ENCODE data around the gene KLHL29.

KLHL29 gene

DNA sequence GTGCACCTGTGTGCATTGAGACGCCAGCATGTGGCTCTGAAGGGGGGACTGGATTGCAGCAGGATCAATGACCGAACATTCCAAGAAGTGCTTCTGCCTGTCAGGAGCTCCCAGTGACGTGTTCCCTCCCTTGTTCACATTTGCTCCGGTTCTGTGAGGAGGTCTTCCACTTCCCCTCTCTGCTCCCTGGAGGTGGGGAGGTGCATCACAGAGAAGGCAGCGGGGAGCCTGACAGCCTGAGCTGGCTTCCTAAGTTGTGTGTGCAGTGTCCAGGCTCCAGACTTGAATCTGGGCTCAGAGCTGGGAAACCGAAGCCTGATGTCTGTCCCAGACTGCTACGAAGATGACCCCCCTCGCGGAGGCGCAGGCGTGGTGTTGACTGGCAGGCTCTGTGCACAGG, 171.0 kb downstream of the KLHL29 start:
- TF ChIP-seq, protein P1, sequence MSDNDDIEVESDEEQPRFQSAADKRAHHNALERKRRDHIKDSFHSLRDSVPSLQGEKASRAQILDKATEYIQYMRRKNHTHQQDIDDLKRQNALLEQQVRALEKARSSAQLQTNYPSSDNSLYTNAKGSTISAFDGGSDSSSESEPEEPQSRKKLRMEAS (IDR thresholded peaks at IDR 0.05): no peak
- no peak for TF ChIP-seq NFIC (IDR thresholded peaks at IDR 0.05)
- TF ChIP-seq CREB1 (IDR thresholded peaks at IDR 0.05; ENCODE audit: low read depth): no peak
- TF ChIP-seq ZBTB7A (IDR thresholded peaks at IDR 0.05; ENCODE audit: low read depth): no peak
- no peak for TF ChIP-seq TAF1 (IDR thresholded peaks at IDR 0.05; ENCODE audit: low read depth)
- TF ChIP-seq, protein P2, sequence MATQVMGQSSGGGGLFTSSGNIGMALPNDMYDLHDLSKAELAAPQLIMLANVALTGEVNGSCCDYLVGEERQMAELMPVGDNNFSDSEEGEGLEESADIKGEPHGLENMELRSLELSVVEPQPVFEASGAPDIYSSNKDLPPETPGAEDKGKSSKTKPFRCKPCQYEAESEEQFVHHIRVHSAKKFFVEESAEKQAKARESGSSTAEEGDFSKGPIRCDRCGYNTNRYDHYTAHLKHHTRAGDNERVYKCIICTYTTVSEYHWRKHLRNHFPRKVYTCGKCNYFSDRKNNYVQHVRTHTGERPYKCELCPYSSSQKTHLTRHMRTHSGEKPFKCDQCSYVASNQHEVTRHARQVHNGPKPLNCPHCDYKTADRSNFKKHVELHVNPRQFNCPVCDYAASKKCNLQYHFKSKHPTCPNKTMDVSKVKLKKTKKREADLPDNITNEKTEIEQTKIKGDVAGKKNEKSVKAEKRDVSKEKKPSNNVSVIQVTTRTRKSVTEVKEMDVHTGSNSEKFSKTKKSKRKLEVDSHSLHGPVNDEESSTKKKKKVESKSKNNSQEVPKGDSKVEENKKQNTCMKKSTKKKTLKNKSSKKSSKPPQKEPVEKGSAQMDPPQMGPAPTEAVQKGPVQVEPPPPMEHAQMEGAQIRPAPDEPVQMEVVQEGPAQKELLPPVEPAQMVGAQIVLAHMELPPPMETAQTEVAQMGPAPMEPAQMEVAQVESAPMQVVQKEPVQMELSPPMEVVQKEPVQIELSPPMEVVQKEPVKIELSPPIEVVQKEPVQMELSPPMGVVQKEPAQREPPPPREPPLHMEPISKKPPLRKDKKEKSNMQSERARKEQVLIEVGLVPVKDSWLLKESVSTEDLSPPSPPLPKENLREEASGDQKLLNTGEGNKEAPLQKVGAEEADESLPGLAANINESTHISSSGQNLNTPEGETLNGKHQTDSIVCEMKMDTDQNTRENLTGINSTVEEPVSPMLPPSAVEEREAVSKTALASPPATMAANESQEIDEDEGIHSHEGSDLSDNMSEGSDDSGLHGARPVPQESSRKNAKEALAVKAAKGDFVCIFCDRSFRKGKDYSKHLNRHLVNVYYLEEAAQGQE (IDR thresholded peaks at IDR 0.05; ENCODE audit: low read depth): no peak
- TF ChIP-seq YY1 (IDR thresholded peaks at IDR 0.05; ENCODE audit: low read depth): no peak

DNA sequence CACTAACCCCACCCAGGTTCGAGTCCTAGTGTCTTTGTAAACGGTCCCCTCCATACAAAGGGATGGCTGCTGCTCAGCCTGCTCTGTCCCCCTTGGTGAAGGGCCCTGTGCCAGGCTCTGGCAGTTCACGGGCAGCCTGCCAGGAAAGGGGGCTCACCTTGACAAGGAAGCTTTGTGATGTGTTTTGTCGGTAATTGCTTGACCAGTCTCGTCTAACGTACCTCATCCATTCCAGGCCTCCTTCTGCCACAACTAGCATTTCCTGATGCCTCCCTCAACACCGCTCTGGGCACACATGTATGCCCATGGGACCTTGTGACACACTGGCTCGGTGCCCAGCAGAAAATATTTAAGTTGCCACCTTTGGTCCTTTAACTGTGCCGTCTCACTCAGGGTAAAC, 171.9 kb downstream of the KLHL29 start:
- TF ChIP-seq RAD21 (IDR thresholded peaks at IDR 0.05; ENCODE audit: low read depth) (no peak), TCF12 (IDR thresholded peaks at IDR 0.05; ENCODE audit: low read depth) (no peak), CREB1 (IDR thresholded peaks at IDR 0.05; ENCODE audit: low read depth) (no peak), FOXM1 (IDR thresholded peaks at IDR 0.05; ENCODE audit: borderline replicate concordance, low read depth) (no peak), NFIC (IDR thresholded peaks at IDR 0.05) (no peak), CEBPB (IDR thresholded peaks at IDR 0.05) (no peak), EP300 (IDR thresholded peaks at IDR 0.05; ENCODE audit: borderline replicate concordance) (no peak), YY1 (IDR thresholded peaks at IDR 0.05; ENCODE audit: low read depth) (no peak), ZBTB7A (IDR thresholded peaks at IDR 0.05; ENCODE audit: low read depth) (no peak)
- TF ChIP-seq, protein P2 (IDR thresholded peaks at IDR 0.05; ENCODE audit: low read depth): no peak
- TF ChIP-seq, protein P1 (IDR thresholded peaks at IDR 0.05): no peak
- TF ChIP-seq, protein P3, sequence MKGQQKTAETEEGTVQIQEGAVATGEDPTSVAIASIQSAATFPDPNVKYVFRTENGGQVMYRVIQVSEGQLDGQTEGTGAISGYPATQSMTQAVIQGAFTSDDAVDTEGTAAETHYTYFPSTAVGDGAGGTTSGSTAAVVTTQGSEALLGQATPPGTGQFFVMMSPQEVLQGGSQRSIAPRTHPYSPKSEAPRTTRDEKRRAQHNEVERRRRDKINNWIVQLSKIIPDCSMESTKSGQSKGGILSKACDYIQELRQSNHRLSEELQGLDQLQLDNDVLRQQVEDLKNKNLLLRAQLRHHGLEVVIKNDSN (IDR thresholded peaks at IDR 0.05): no peak

DNA sequence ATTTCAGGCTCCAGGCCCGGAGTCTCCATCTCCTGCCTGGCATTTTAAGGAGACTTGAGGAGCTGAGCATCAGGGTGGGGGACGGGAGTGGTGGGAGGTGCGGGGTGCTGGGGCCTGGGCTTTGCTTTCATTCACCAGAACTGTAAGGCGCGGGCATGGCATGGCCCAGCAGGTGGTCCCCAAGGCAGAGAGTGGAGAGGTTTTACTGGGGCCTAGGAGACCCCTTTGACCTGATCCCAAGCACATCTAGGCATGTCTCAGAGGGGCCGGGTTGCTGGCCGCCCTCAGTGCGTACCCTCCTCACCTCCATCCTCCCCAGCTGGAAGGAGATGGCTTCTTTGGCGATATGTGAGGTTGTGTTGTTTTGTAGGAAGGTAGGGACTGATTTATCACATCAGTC, 172.5 kb downstream of the KLHL29 start:
- no peak for TF ChIP-seq CREB1 (IDR thresholded peaks at IDR 0.05; ENCODE audit: low read depth)
- TF ChIP-seq CEBPB (IDR thresholded peaks at IDR 0.05): no peak
- TF ChIP-seq TCF12 (IDR thresholded peaks at IDR 0.05; ENCODE audit: low read depth): no peak

DNA sequence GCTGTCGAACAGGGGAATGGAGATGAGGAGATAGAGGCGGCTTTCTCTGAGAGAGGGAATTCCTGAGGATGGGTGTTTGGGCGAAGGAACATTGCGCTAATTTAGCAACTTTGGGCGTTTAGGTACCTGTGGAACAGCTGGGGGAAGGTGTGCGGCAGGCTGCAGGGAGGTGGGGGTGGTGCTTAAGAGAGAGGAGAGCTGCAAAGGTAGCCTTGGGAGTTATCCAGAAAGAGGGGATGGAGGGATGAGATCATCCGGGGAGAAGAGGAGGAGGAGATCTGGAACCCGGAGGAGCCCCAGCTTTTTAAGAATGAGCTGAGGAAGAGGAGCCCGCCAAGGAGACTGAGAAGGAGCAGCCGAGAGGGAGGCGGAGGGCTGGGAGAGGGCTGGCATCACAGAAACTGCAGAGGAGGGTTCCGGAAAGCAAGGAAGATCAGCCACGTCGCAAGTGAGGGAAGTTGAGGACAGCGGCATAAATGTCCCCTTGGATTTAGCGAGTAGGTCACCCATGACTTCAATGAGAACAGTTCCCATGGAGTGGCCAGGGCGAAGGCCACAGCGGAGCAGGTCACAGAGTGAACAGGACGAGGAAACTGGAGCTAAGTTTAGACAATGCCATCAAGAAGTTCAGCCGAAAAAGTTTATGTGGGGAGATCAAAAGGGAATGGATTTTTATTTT, 174.7 kb downstream of the KLHL29 start:
- TF ChIP-seq FOXM1 (IDR thresholded peaks at IDR 0.05; ENCODE audit: borderline replicate concordance, low read depth) (no peak), EGR1 (IDR thresholded peaks at IDR 0.05) (no peak), EP300 (IDR thresholded peaks at IDR 0.05; ENCODE audit: borderline replicate concordance) (no peak), TEAD4 (IDR thresholded peaks at IDR 0.05) (no peak), TAF1 (IDR thresholded peaks at IDR 0.05; ENCODE audit: low read depth) (no peak), NFIC (IDR thresholded peaks at IDR 0.05) (no peak), CREB1 (IDR thresholded peaks at IDR 0.05; ENCODE audit: low read depth) (no peak), ZBTB7A (IDR thresholded peaks at IDR 0.05; ENCODE audit: low read depth) (no peak), CEBPB (IDR thresholded peaks at IDR 0.05) (no peak), TCF12 (IDR thresholded peaks at IDR 0.05; ENCODE audit: low read depth) (no peak), YY1 (IDR thresholded peaks at IDR 0.05; ENCODE audit: low read depth) (no peak), RAD21 (IDR thresholded peaks at IDR 0.05; ENCODE audit: low read depth) (no peak)
- TF ChIP-seq, protein P1 (IDR thresholded peaks at IDR 0.05): no peak
- TF ChIP-seq, protein P2 (IDR thresholded peaks at IDR 0.05; ENCODE audit: low read depth): no peak
- TF ChIP-seq, protein P3 (IDR thresholded peaks at IDR 0.05): no peak

Measured in Ishikawa (cell line).